GM18519 (cell line): ENCODE measurements around the gene KIF17.
A peak's percentile ranks its signal among the peaks of the same experiment; 100 is the strongest.

Experiments used
- ATAC-seq: cut with Tn5 transposase; IDR thresholded peaks from one replicate; pipeline ENCODE4 v1.9.1; 2021; ENCODE audit warnings: mild to moderate bottlenecking, moderate library complexity; ENCODE audit not compliant: unreplicated experiment, low FRiP score

Gene KIF17

DNA sequence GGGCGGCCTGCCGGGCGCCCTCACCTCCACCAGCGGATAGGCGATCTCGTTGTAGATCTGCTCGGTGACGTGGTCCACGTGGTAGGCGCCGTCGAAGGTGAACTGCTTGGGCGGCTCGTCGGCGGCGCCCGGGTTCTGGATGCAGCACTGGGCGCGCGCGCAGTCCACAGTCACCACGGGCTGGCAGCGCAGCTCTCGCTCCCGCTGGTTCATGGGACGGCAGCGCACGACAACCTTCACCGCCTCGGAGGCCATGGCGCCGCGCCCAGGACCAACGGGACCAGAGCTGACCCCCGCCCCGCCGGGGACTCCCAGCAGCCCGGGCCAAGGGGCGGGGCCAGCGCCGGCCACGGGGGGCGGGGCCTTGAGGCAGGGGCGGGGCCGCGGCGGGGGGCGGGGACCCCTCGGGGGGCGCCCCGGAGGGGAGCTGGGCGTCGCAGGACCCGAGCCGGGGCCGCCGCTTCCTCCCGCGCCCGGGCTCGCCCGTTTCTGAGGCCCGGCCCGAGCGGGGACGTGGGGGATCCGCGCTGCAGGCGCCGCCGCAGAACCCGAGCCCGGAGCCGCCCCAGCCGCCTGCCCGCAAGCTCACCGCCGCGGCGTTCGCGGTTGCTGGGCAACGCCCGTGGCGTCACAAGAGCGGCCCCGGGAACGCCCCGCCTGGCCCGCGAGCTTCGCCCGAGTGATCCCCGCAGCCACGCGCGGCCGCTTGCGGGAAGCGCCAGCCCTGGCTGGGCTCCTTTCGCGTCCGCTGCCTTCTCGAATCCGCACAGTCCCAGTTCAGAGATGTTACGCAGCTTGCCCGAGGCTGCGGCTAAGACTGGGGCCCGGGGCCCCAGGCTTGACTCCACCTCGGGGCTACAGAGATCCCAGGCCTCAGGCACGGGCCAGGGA, at the start of gene KIF17:
KIF17 (minus strand) TSS at position 556 of the 891 bp plus-strand sequence; CDS start at position 255, 301 bp downstream.
- ATAC-seq: no peak

DNA sequence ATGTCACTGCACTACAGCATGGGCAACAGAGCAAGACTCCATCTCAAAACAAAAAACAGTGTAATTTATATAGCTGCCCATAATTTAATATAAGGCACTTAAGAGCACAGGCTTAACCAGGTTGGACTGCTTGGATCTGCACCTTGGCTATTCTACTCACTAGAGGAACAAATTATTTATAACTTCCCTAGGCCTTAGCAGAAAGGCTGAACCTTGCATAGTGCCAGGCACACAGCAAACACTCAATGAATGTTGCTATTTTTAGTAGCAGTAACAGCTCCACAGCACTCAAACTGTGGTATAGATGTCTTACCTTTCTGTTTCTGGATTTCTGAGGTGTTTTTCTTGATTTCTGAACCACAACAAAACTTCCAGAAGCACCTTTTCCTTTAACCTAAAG, 49.5 kb upstream of the KIF17 start:
- no peak for ATAC-seq

DNA sequence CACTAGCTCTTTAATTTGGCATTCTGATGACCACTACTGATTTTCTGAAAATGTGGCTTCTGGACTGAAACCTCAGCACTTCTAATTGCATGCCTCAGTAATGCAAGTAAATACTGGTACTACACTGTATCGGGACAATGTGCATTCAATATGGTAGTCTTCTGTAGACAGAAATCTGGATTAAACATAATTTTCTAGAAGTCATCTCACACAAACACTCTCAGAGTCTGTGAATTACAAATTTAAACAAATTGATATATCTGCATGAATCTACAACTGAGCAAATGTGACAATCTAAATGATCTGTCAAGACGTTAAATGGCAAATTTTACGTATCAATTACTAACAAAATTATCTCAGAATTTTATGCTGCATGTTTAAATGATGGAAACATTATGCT, 45.6 kb upstream of the KIF17 start:
- no peak for ATAC-seq

DNA sequence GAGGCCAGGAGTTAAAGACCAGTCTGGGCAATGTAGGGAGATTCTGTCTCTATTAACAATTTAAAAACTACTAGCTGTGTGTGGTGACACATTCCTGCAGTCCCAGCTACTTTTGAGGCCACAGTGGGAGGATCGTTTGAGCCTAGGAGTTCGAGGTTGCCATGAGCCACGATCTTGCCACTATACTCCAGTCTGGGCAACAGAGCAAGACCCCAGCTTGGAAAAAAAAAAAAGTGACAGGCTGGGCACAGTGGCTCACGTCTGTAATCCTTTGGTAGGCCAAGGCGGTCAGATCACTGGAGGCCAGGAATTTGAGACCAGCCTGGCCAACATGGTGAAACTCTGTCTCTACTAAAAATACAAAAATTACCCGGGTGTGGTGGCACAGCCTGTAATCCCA, 42.5 kb upstream of the KIF17 start:
- no peak for ATAC-seq

DNA sequence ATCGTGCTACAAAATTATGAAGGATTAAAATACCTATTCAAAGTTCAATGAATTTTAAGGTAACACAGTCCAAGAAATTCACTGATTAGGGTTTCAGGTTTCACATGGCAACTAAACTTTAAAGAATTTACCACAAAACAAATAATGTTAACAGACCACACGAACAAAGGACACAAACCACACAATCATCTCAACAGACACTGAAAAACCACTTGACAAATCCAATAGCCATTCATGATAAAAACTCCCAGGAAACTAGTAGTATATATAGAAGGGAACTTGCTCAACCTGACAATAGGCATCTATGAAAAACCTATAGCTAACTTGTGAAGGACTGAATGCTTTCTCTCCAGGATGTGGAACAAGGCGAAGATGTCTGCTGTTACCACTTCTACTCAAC, 35.8 kb upstream of the KIF17 start:
- no peak for ATAC-seq

DNA sequence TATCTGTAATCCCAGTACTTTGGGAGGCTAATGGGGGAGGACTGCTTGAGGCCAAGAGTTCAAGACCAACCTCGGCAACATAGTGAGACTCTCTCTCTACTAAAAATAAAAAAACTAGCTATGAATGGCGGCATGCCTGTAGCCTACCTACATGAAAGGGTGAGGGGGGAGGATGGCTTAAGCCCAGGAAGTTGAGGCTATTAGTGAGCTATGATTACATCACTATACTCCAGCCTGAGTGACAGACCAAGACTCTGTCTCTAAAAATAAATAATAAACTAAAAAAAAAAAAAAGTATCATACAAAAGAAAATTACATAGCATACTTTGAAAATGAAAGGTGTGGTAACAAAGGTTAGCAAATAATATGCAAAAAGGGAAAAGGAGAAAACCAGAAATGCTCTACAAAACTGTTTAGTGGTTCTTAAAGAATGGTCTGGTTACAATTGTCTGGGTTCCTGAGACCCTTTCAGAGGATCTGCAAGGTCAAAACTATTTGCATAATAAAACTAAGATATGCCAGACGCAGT, 33.7 kb upstream of the KIF17 start:
- no peak for ATAC-seq

DNA sequence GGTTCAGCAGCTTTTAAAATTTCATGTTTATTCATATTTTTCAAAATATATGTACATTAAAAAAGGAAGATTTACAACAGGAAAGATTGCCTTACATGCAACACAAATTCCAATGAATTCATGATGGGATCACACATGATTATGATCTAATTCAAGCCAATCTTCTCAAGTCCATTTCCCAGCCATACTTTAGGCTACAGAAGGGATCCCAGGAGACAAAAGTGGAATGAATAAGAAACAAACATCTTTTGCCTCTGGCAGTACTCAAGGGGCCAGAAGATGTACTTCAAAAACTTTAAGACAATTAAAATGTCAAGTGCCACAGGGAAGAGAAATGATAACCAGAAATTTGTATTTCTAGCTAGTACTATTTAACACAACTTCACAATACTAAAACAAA, 24.9 kb upstream of the KIF17 start:
- ATAC-seq: no peak

DNA sequence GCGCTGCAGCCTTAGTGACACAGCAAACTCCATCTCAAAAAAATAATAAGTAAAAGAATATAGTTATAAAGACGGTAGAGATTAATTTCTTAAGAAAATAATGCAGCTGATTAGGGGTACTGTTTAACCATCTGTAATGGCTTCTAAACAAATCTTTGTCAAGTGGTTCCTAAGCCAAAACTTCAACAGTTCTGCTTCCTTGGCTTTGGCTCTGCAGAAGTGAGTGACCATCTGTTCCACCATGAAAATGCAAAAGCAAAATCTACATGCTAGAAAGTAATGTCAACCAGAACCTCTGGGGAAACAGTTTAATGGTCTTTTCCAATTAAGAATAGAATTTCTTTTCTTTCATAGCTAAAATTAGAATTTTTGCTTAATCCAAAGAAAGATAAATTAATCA, 23.0 kb upstream of the KIF17 start:
- no peak for ATAC-seq

DNA sequence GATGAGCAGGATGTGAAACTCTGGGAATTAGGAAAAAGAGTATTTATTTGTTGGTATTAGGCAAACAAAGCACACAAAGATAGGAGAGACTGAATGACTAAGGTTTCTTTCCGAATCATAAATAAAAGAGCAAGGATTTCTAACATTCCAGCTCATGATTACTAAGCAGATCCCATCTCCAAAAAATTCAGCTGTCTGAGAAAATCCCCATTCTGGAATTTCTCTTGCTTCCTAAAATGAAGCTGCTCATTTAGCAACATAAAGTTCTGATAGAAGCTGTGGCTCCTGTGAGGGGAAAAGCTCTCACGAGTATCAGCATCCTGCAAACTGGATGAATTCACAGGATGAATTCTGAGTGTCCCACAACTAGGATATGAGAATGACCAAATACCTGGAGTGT, 21.4 kb upstream of the KIF17 start:
- no peak for ATAC-seq

DNA sequence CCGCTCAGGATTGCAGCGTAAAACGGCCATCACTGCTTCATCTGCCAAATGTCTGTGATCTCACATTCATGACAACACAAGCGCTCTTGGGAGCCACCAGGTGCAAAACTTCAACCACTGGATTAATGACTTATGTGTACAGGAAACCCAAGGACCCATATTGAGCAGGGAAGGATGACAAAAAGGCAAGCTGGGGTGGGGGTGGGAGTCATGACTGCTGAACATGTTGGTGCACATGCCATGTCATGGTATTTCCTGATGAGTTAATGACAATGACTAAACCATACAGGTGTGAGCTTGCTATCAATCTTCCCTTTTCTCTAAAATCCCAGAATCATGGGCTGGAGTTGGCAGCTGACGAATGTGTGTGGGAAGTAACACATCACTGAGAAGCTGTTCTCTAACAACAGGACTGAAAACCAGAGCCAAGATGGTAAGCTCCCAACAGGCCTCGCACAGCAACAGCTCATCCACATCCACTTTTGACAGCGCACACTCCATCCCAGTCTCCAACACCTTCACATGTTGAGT, 17.8 kb upstream of the KIF17 start:
- no peak for ATAC-seq

DNA sequence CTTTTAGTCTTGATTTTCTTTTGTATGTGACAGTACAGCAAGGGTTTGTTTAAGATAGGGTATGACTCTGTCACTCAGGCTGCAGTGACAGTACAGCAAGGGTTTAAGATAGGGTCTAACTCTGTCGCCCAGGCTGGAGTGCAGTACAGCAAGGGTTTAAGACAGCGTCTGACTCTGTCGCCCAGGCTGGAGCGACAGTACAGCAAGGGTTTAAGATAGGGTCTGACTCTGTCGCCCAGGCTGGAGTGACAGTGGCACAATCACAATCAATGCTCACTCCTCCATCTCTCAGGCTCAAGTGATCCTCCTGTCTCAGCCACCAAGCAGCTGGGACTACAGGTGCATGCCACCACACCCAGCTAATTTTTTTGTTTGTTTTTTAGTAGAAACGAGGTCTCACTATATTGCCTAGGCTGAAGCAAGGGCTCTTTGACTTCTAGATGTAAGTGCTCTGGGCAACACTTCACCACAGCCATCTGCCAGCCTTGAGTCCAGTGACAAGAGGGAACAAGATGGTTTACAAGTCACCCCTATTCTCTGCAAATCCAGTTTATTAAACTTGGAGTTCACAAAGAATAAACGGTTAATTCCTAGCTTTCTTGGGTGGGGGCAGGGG, 15.7 kb upstream of the KIF17 start:
- ATAC-seq: no peak

DNA sequence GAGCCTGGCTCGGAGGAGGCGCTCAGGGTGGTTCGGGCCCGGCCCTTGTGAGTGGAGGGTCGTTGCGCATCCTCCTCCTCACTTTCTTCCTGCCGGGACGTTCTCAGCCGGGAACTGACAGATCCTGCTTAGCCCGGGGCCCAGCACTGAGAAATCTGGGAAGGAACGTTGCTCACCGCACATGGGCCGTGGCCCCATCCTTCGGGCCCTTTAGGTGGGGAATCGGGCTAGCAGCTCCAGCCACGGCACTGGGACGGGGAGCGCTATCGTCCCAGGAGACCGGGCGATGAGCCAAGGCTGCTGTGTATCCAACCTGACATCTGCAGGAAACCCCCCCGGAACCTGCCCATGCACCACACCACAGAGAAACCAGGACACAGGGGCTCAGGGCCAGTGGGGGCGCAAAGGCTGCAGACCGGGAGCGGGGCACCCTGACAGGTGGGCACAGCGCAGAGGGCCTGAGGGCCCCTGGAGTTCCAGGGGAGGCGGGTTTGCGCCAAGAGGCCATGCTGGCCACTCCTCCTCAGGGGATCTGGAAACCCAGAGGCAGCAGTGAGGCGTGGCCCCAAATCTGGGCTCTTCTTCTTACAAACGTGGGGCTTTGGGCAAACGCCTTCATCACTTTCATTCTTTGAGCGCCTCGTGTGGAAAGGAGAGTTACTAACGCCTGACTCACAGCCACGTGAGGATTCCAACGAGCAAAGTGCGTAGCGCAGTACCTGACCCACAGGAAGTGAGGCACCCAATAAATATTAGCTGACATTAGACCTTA, 15.0 kb upstream of the KIF17 start, which contains the start of gene SH2D5:
SH2D5 (minus strand) TSS at position 116 of the 772 bp plus-strand sequence. CDS start 4,659 bp downstream, outside the sequence.
- ATAC-seq: no peak

DNA sequence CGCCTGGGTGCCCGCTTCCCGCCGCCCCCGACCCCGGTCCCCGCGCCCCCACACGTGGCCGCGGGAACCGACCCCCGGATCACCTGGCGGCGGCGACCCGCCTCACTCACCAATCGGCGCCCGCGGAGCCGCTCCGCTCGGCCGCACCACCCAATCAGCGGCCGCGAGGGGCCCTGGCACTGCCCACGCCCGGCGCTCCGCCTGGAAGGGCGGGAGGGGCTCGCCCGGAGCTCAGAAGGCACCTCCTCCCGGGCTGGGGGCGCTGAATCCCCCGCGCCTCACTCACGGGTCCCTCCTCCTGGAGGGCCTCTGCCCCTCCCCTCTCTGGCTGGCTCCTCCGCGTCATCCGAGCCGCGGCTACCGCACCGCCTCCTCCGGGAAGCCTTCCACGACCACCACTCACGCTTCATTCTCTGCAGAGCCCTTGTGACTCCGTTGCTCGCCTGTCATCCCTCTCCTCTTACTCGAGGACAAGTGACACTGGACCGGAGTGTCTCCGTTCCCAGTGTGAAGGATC, 14.3 kb upstream of the KIF17 start:
- peak; percentile 49 for ATAC-seq

DNA sequence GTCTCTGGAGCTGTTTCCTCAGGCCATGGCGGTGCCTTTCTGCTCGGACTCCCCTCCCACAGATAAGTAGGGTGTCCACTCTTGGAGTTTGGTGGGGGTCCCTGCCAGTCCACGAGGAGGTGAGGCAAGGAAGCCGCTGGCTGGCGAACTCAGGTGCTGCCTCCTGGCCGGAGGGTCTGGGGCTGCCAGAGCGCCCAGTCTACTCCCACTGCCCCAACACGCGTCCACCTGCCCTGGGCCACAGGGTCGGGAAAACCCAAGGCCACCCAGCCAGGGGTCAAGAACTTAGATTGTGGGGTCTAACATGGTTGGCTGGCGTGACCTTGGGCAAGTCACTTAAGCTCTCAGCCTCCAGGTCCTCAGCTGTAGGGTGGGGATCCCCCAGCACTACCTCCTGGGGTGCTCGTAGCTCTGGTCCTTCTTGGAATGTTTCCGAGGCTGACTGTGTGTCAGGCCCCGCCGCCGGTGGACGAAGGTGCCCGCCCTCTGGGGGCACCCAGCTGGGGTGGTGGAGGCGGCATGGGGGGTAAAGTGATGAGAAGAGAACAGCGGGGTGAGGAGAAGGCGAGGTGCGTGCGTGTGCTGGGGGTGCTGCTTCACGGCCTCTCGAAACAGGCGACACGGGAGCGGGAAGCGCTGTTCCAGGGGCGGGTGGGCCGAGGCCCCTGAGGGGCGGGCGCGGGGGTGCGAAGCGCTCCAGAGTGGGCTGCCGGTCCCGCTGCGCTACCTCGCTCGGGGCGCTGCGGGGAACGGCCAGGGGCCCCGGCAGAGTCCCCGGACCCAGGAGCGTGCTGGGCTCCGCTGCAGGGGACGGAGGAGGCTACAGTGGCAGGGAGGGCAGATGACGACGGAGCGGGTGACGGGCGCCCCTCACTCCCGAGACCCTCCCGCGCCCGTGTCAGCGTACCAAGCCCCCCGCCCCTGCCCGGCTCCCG, 13.5 kb upstream of the KIF17 start:
- ATAC-seq: no peak

DNA sequence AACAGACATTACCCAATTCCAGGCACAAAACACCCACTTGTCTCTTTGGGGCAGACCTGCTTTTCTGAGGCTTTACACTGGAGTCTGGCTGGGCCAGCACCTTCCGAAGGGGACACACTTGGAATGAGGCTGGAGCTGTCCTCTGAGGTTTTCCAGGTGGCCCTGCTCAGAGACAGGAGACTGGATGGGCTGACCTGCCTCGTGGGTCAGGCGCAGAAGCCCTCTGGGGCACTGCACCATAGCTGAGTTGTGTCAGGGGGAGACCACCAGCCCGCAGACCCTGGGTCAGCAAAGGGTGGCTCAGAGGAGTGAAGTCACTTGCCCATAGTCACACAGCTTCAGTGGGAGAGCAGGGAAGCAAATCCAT, 12.9 kb upstream of the KIF17 start:
- ATAC-seq: no peak

DNA sequence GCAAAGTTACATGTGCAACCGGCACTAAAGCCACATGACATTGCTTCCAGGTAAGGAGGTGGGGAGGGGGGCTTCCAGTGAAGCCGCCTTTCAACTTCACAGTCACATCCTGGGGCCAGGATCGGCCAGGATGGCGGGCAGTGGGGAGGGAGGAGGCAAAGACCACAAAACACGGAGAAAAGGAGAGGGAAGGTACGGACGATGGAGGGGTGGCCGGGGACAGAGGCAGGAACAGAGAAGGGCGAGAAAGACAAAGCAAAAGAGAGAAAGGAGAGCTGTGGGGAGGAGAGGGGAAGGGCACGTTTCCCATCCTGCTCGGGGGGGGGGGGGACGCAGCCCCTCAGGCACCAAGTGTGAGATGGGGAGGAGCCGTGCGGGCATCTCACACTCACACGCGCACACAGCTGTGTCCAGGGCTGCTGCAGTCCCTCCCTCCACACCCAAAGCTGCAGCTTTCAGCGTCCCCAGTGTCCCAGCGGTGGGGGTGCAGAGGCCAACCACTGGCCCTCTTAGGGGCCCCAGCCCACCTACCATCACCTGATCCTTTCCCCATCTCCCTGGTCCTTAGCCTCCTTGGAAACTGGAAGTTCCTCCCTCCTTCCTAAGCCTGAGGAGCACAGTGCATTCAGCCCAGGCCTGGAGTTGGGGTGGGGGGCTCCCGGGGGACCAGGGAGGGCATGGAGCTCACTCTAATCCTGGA, 12.3 kb upstream of the KIF17 start:
- ATAC-seq: no peak

DNA sequence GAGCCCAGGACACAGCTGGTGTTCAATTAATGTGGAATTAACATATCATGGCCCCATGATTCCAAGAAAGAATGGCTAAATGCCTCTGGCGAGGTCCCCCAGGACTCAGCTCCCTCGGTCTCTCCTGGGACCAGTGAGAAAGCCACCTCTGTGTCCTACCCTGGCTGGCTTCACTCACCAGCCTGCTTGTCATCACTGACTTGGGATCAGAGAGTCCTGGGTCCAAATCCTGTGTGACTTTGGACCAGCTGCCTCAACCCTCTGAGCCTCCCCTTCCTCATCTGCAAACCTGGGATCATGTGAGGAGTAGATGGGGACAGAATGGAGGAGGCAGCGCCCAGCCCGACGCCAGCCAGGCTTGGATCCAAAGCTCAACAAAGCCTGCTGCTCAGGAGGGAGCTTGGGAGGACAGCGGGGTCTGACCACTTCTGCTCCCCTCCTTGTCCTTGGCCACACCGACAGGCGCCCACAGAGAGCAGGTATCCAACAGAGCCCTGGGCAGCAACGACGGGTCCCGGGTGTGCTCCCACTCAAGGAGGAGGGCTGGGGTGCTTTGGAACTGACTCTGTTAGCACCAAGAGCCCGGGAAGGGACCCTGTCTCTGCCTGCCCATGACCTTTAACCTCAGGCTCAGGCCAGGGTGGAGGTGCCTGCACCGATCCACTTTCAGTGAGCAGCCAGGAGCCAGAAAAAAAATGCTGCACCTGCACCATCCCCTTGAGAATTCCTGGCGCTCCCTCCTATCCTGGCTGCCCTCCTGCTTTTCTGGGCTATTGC, 11.5 kb upstream of the KIF17 start:
- no peak for ATAC-seq
